ENCODE data around the gene MAP7D1. TPM values are rescaled to one million over a fixed set of nuclear protein-coding genes. Genes with fewer than 3 reads are reported as not detected.
"Not testable (repeated sequence)": the region's sequence is repeated elsewhere in the genome, so short reads cannot be mapped to it uniquely, and the experiment has no call there.

The MAP7D1 gene
- total RNA-seq, 4 donors from 2014 or later = 115 to 171 (median 153) TPM

DNA sequence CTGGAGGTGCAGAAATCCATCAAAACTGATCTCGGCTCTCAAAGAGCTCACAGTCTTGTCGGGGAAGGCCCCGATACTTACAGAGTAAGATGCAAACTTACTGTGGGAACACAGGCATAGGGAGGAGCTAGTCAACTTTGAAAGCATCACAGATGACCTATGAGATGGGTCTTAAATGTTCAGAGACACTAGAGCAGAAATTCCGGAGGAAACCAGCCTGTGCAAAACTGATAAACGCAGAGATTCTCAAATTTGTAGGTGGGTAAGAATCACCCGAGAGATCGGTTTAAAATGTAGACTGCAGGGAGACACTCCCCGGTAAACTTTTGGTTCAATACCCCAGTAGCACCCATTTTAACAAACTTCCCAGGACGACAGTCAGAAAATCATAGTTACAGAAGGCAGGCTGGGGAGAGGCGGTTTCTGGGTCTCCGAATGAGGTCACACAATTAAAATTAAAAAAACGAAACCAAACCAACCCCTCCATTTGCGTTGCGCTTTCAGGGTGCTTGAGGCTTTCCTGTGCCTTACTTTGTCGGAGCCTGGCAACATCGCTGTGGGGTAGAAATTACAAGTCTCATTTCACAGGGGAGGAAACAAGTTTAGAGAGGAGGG, 67.5 kb downstream of the MAP7D1 start:
- TF ChIP-seq, protein P1, sequence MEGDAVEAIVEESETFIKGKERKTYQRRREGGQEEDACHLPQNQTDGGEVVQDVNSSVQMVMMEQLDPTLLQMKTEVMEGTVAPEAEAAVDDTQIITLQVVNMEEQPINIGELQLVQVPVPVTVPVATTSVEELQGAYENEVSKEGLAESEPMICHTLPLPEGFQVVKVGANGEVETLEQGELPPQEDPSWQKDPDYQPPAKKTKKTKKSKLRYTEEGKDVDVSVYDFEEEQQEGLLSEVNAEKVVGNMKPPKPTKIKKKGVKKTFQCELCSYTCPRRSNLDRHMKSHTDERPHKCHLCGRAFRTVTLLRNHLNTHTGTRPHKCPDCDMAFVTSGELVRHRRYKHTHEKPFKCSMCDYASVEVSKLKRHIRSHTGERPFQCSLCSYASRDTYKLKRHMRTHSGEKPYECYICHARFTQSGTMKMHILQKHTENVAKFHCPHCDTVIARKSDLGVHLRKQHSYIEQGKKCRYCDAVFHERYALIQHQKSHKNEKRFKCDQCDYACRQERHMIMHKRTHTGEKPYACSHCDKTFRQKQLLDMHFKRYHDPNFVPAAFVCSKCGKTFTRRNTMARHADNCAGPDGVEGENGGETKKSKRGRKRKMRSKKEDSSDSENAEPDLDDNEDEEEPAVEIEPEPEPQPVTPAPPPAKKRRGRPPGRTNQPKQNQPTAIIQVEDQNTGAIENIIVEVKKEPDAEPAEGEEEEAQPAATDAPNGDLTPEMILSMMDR (IDR thresholded peaks at IDR 0.05) = no peak
- TF ChIP-seq POLR2A (IDR thresholded peaks at IDR 0.05) = no peak
- intact Hi-C loops (cut with DNase I; ENCODE audit: low total_unique reads) = no loop called here
- DNase-seq (ENCODE audit: low spot score in 2 of 2) = no peak
- H3K4me3 ChIP-seq (ENCODE audit: low read depth, poor library complexity, severe bottlenecking) = peak overlapping the region; percentile 59
- 1% methylated on average over 16 of the region's 16 CpGs for WGBS, 2 donors

DNA sequence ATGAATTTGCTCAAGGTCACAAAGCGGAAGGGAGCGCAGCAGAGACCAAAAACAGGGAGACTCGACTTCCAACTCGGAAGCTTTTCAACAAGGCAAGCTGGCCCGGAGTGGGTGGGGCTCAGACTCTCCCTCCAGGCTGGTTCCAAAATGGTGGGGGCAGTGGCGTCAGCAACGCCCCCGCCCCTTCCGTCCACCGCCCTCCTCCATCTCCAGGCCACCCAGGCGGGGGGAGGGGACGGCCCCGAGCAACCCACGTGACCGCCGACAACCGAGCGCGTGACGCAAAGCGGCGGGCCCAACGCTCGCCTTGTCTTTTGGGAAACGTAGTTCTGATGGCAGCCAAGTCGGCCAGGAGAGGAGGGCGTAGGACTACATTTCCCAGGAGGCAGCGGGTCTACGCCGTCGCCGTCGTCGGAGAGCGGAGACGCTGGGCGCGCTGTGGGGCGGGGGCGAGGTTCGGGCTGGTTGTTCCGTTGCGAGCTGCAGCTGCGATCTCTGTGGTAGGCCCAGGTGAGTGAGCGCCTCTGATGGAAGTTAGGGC, 68.1 kb downstream of the MAP7D1 start, which contains the start of gene THRAP3:
TSS of gene THRAP3 (plus strand) at position 448 of the 541 bp plus-strand sequence. CDS start 58,121 bp downstream, outside the sequence.
- H3K4me3 ChIP-seq (ENCODE audit: low read depth, poor library complexity, severe bottlenecking) = peak within 1 kb of the TSS; percentile 59
- peak; percentile 99 to 100 for DNase-seq (ENCODE audit: low spot score in 2 of 2)
- 0% methylated on average over 26 to 45 of the region's 45 CpGs for WGBS, 2 donors
- intact Hi-C loops (cut with DNase I; ENCODE audit: low total_unique reads) = no loop called here
- peak in 1 of 2 donors; percentile 96 for TF ChIP-seq POLR2A (IDR thresholded peaks at IDR 0.05)
- TF ChIP-seq, protein P1 (IDR thresholded peaks at IDR 0.05) = no peak

DNA sequence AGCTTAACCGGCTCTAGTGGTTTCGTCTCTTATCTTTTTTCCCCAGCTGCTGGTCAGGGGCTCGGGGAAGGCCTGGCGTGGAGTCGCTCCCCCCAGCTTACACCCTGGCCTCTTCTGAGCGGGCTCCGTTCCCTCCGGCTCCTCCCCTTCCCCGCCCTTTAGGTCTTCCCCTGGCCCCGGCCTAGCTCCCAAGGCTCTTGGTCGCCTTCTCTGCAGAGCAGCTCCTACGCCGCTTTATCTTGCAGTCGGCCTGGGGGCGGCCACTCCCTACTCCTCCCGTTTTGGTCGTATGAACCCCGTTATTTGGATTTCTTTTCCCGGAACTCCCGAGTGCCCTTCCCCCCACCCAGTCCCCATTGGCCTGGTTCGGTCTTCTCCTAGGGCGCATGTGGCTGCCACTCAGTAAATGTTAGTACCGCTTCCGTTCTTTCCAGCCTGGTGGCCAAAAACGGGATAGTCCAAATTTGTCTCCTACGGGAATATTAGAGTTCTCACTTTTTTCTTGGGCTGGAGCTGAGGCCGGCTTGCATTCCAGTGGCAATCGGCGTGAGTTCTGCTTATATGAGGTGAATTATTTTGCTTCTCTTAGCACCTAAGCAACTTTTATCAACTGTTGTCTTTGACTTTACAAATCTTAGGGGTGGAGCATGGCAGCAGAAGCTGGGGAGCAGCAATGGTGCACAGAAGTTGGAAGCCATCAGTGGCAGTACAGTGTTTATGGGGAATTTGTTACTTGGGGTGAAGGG, 68.8 kb downstream of the MAP7D1 start:
- peak overlapping the region; percentile 57 for H3K4me3 ChIP-seq (ENCODE audit: low read depth, poor library complexity, severe bottlenecking)
- DNase-seq (ENCODE audit: low spot score in 2 of 2) = peak; percentile 80 to 95
- intact Hi-C loops (cut with DNase I; ENCODE audit: low total_unique reads) = no loop called here
- TF ChIP-seq, protein P1 (IDR thresholded peaks at IDR 0.05) = no peak
- TF ChIP-seq POLR2A (IDR thresholded peaks at IDR 0.05) = no peak
- WGBS, 2 donors = 1% methylated on average over 29 of the region's 29 CpGs

DNA sequence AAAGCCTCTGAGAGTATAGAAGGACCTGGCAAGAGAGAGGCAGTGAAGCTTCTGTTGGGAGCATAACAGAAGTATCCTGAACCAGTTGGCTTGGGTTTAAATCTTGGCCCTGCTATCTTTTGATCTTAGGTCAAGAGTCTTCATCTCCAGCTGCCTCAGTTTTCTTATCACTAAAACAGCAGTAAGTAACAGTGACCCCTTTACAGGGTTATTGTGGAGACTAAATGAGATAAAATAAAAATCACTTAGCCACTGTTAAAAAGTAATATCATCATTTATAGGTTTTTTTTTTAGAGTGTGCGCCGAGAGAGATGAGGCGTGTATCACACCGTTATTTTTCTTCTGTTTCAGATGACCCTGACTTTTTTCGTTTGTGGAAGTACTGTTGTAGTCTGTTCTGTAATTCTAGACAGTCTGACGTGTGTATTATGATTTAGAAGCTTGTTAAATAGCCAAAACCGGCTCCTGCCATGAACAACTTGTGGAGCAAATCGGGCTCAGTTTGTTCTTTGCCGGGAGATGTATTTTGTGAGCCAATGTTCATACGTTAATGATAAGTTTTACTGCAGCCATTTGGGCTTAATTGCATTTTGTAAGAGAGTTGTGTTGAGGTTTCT, 69.4 kb downstream of the MAP7D1 start:
- DNase-seq (ENCODE audit: low spot score in 2 of 2) = no peak
- H3K4me3 ChIP-seq (ENCODE audit: low read depth, poor library complexity, severe bottlenecking) = peak overlapping the region; percentile 57
- no peak for TF ChIP-seq POLR2A (IDR thresholded peaks at IDR 0.05)
- TF ChIP-seq, protein P1 (IDR thresholded peaks at IDR 0.05) = no peak
- 8% methylated on average over 10 of the region's 10 CpGs for WGBS, 2 donors
- intact Hi-C loops (cut with DNase I; ENCODE audit: low total_unique reads) = no loop called here

DNA sequence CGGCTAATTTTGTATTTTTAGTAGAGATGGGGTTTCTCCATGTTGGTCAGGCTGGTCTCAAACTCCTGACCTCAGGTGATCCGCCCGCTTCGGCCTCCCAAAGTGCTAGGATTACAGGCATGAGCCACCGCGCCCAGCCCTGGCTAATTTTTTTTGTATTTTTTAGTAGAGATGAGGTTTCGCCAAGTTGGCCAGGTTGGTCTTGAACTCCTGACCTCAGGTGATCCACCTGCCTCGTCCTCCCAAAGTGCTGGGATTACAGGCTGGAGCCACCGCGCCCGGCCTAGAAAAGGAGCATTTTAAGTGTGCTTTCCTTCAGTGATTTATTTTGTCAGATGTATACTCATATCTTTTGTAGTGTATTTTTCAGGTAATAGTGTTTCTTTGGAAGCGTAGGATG, 74.3 kb downstream of the MAP7D1 start:
- intact Hi-C loops (cut with DNase I; ENCODE audit: low total_unique reads); H3K4me3 ChIP-seq (ENCODE audit: low read depth, poor library complexity, severe bottlenecking): not testable (repeated sequence)
- DNase-seq (ENCODE audit: low spot score in 2 of 2) = peak in 1 of 2 donors; percentile 72
- 91 to 95% methylated on average over 12 of the region's 12 CpGs for WGBS, 2 donors

Other genes starting within 250 kb of the MAP7D1 start
- 10 to 100 TPM; 11.5 to 25.8 (median 20.9) TPM for gene AGO3, start 225.1 kb upstream of the MAP7D1 start, total RNA-seq
- under 1 TPM in 1 of 4 donors, not detected in 3; 0.38 TPM for gene TEKT2, start 72.1 kb upstream of the MAP7D1 start, total RNA-seq
- gene ADPRS, start 67.3 kb upstream of the MAP7D1 start, total RNA-seq = 100 to 1,000 TPM in 1 of 4 donors, 10 to 100 TPM in 3; 54.5 to 119 (median 71.2) TPM
- gene COL8A2, start 30.9 kb upstream of the MAP7D1 start, total RNA-seq = 1 to 10 TPM; 4.8 to 9.8 (median 7.6) TPM
- 100 to 1,000 TPM in 2 of 4 donors, 10 to 100 TPM in 2; 78.3 to 113 (median 104) TPM for gene TRAPPC3, start 6.7 kb upstream of the MAP7D1 start, total RNA-seq
- 100 to 1,000 TPM in 1 of 4 donors, 10 to 100 TPM in 3; 64.1 to 102 (median 76.9) TPM for gene THRAP3, start 68.3 kb downstream of the MAP7D1 start, total RNA-seq
- gene SH3D21, start 150.2 kb downstream of the MAP7D1 start, total RNA-seq = 10 to 100 TPM in 3 of 4 donors, 1 to 10 TPM in 1; 9.8 to 20.9 (median 14.6) TPM
- gene EVA1B, start 167.5 kb downstream of the MAP7D1 start, total RNA-seq = 10 to 100 TPM; 29.8 to 35.5 (median 34.3) TPM
- 10 to 100 TPM; 58.7 to 73.1 (median 63.0) TPM for gene STK40, start 229.8 kb downstream of the MAP7D1 start, total RNA-seq
- 10 to 100 TPM; 21.0 to 32.2 (median 27.0) TPM for gene LSM10, start 241.7 kb downstream of the MAP7D1 start, total RNA-seq